Upper lobe of left lung (tissue), 4 donors: ENCODE results near the gene COMMD3.

ENCODE experiments used
- EP300 ChIP-seq, 4 donors: sonication (generic); formaldehyde crosslinking; IDR thresholded peaks; one replicate each; pipeline ENCODE4 v1.5.1; 2017; ENCODE audit warnings: antibody characterized with exemption in 4 of 4, control low read depth in 2 of 4
- POLR2A ChIP-seq, 4 donors: fragments of 450-650 bp; IDR thresholded peaks; one replicate each; pipeline ENCODE4 v1.5.1; 2016 to 2017; ENCODE audit warnings: antibody characterized with exemption in 4 of 4, mild to moderate bottlenecking in 2 of 4
- POLR2AphosphoS5 ChIP-seq, 2 donors: sonication (generic); formaldehyde crosslinking; IDR thresholded peaks; one replicate each; pipeline ENCODE4 v1.5.1; 2017; ENCODE audit warnings: antibody characterized with exemption in 2 of 2
- TF ChIP-seq, protein P1 (sequence below), 6 experiments: fragments of 450-650 bp in 4 of 6; fragments of 200-600 bp in 2 of 6; sonication (generic) in 2 of 6; IDR thresholded peaks; one replicate each; pipeline ENCODE4 v1.5.1; 2016 to 2019; ENCODE audit warnings: antibody characterized with exemption in 6 of 6

GRCh38 chr10:22332116-22332692 is 16.0 kb downstream of the COMMD3 start:
- TF ChIP-seq, protein P1, sequence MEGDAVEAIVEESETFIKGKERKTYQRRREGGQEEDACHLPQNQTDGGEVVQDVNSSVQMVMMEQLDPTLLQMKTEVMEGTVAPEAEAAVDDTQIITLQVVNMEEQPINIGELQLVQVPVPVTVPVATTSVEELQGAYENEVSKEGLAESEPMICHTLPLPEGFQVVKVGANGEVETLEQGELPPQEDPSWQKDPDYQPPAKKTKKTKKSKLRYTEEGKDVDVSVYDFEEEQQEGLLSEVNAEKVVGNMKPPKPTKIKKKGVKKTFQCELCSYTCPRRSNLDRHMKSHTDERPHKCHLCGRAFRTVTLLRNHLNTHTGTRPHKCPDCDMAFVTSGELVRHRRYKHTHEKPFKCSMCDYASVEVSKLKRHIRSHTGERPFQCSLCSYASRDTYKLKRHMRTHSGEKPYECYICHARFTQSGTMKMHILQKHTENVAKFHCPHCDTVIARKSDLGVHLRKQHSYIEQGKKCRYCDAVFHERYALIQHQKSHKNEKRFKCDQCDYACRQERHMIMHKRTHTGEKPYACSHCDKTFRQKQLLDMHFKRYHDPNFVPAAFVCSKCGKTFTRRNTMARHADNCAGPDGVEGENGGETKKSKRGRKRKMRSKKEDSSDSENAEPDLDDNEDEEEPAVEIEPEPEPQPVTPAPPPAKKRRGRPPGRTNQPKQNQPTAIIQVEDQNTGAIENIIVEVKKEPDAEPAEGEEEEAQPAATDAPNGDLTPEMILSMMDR (IDR thresholded peaks at IDR 0.05), result no peak
- TF ChIP-seq POLR2AphosphoS5 (IDR thresholded peaks at IDR 0.05), result no peak
- no peak for TF ChIP-seq POLR2A (IDR thresholded peaks at IDR 0.05)
- no peak for TF ChIP-seq EP300 (IDR thresholded peaks at IDR 0.05)
